ENCODE results near the gene RNF224. TPM values are rescaled to one million over a fixed set of nuclear protein-coding genes. Genes with fewer than 3 reads are reported as not detected.

The RNF224 gene
- polyA plus RNA-seq, 1 donor (not counting 4 experiments of a cell fraction or from before 2014, with no cell fraction given): not detected

GRCh38 chr9:137277329-137278041 lies 50.2 kb downstream of the RNF224 start, which contains the start of gene TOR4A:
Gene TOR4A, plus strand, starts transcription at chr9:137277726. Its CDS starts 964 bp downstream, at chr9:137278690.
- peak within 1 kb of the TSS; percentile 43 for H3K27ac ChIP-seq (ENCODE audit: control insufficient read depth, insufficient read depth, low read length)
- peaks cover 3% of the 10 kb centered on the region for H3K27me3 ChIP-seq (ENCODE audit: control insufficient read depth, extremely low read depth, insufficient read depth, low read length)
- H3K79me2 ChIP-seq (ENCODE audit: control insufficient read depth, insufficient read depth, low read length): peaks cover 25% of the 10 kb centered on the region
- peak in 1 of 3 experiments; percentile 19 for TF ChIP-seq CTCF (optimal IDR thresholded peaks at IDR 0.05 in 1 of 3, IDR thresholded peaks at IDR 0.05 in 1 of 3, conservative IDR thresholded peaks at IDR 0.05 in 1 of 3; ENCODE audit: extremely low read depth in 1 of 3, insufficient read depth in 2 of 3, low read length in 3 of 3)
- no peak for TF ChIP-seq EZH2 (IDR thresholded peaks at IDR 0.05; ENCODE audit: low read length)
- H3K9me1 ChIP-seq (ENCODE audit: control insufficient read depth, extremely low read depth, insufficient read depth, low read length): no peaks in the 10 kb centered on the region
- H3K36me3 ChIP-seq (ENCODE audit: control insufficient read depth in 2 of 2, extremely low read depth in 1 of 2, insufficient read depth in 2 of 2, low read length in 2 of 2): peaks cover 9 to 10% of the 10 kb centered on the region in 2 experiments
- DNase-seq (ENCODE audit: low read depth, low spot score) (no peak), FAIRE-seq (no peak)
- H2AFZ ChIP-seq (ENCODE audit: control insufficient read depth, low read length): no peak within 1 kb of the TSS
- H3K9me3 ChIP-seq (ENCODE audit: control insufficient read depth, low read depth, low read length): no peaks in the 10 kb centered on the region
- peaks cover 23% of the 10 kb centered on the region for H3K4me1 ChIP-seq (ENCODE audit: control insufficient read depth, extremely low read depth, insufficient read depth, low read length)
- H3K4me3 ChIP-seq (ENCODE audit: control insufficient read depth in 2 of 3, extremely low read depth in 1 of 3, insufficient read depth in 2 of 3, low read depth in 1 of 3, low read length in 3 of 3): peak within 1 kb of the TSS; percentile 71 to 77 (median 74)
- dilution Hi-C loops (cut with MboI; ENCODE audit: extremely low pct_ligation_motif_present, low sequenced_read_pairs): no loop called here
- H4K20me1 ChIP-seq (ENCODE audit: control insufficient read depth, extremely low read depth, insufficient read depth, low read length): peaks cover 3% of the 10 kb centered on the region
- peak within 1 kb of the TSS; percentile 77 for H3K4me2 ChIP-seq (ENCODE audit: control insufficient read depth, extremely low read depth, insufficient read depth, low read depth, low read length)
- peak within 1 kb of the TSS; percentile 81 for H3K9ac ChIP-seq (ENCODE audit: control insufficient read depth, extremely low read depth, insufficient read depth, low read length)

- H3K36me3 ChIP-seq (ENCODE audit: control insufficient read depth in 2 of 2, extremely low read depth in 1 of 2, insufficient read depth in 2 of 2, low read length in 2 of 2): peaks cover 10 to 14% of the 10 kb centered on the region in 2 experiments
- H4K20me1 ChIP-seq (ENCODE audit: control insufficient read depth, extremely low read depth, insufficient read depth, low read length): peaks cover 3% of the 10 kb centered on the region
- H3K27ac ChIP-seq (ENCODE audit: control insufficient read depth, insufficient read depth, low read length): peak overlapping the region; percentile 43
- no peaks in the 10 kb centered on the region for H3K9me3 ChIP-seq (ENCODE audit: control insufficient read depth, low read depth, low read length)
- H3K4me3 ChIP-seq (ENCODE audit: control insufficient read depth in 2 of 3, extremely low read depth in 1 of 3, insufficient read depth in 2 of 3, low read depth in 1 of 3, low read length in 3 of 3): peak overlapping the region; percentile 71 to 77 (median 74)
- H3K79me2 ChIP-seq (ENCODE audit: control insufficient read depth, insufficient read depth, low read length): peaks cover 25% of the 10 kb centered on the region
- no peak overlapping the region for H2AFZ ChIP-seq (ENCODE audit: control insufficient read depth, low read length)
- DNase-seq (ENCODE audit: low read depth, low spot score) (no peak), FAIRE-seq (no peak)
- dilution Hi-C loops (cut with MboI; ENCODE audit: extremely low pct_ligation_motif_present, low sequenced_read_pairs): no loop called here
- H3K4me1 ChIP-seq (ENCODE audit: control insufficient read depth, extremely low read depth, insufficient read depth, low read length): peaks cover 21% of the 10 kb centered on the region
- peak overlapping the region; percentile 81 for H3K9ac ChIP-seq (ENCODE audit: control insufficient read depth, extremely low read depth, insufficient read depth, low read length)
- no peaks in the 10 kb centered on the region for H3K9me1 ChIP-seq (ENCODE audit: control insufficient read depth, extremely low read depth, insufficient read depth, low read length)
- TF ChIP-seq CTCF (optimal IDR thresholded peaks at IDR 0.05 in 1 of 3, IDR thresholded peaks at IDR 0.05 in 1 of 3, conservative IDR thresholded peaks at IDR 0.05 in 1 of 3; ENCODE audit: extremely low read depth in 1 of 3, insufficient read depth in 2 of 3, low read length in 3 of 3) (no peak), EZH2 (IDR thresholded peaks at IDR 0.05; ENCODE audit: low read length) (no peak)
- H3K27me3 ChIP-seq (ENCODE audit: control insufficient read depth, extremely low read depth, insufficient read depth, low read length): peaks cover 3% of the 10 kb centered on the region
- H3K4me2 ChIP-seq (ENCODE audit: control insufficient read depth, extremely low read depth, insufficient read depth, low read depth, low read length): peak overlapping the region; percentile 77
These were observed 50.9 kb downstream of the RNF224 start for GRCh38 chr9:137278061-137278701.

Other genes with a start within 250 kb of the RNF224 start
- gene PTGDS, start 250.0 kb upstream of the RNF224 start, polyA plus RNA-seq: not detected in 3 replicates
- not detected in 3 replicates for gene LCNL1, start 244.5 kb upstream of the RNF224 start, polyA plus RNA-seq
- gene PAXX, start 235.1 kb upstream of the RNF224 start, polyA plus RNA-seq: 11.2 to 14.6 TPM (median 13.6 TPM) in 3 replicates
- 5.5 to 36.0 TPM (median 9.4 TPM) in 3 replicates for gene CLIC3, start 230.9 kb upstream of the RNF224 start, polyA plus RNA-seq
- gene ABCA2, start 199.3 kb upstream of the RNF224 start, polyA plus RNA-seq: 1.3 to 4.2 TPM (median 1.4 TPM) in 3 replicates
- not detected in 3 replicates for gene FUT7, start 195.4 kb upstream of the RNF224 start, polyA plus RNA-seq
- 9.8 to 23.8 TPM (median 10.6 TPM) in 3 replicates for gene NPDC1, start 181.3 kb upstream of the RNF224 start, polyA plus RNA-seq
- 0.52 to 1.3 TPM (median 0.65 TPM) in 3 replicates for gene ENTPD2, start 173.4 kb upstream of the RNF224 start, polyA plus RNA-seq
- gene SAPCD2, start 156.9 kb upstream of the RNF224 start, polyA plus RNA-seq: 0.90 to 1.6 TPM (median 1.2 TPM) in 3 replicates
- gene UAP1L1, start 150.0 kb upstream of the RNF224 start, polyA plus RNA-seq: 2.7 to 4.3 TPM (median 4.3 TPM) in 3 replicates
- 31.4 to 48.2 TPM (median 34.3 TPM) in 3 replicates for gene MAN1B1, start 140.5 kb upstream of the RNF224 start, polyA plus RNA-seq
- gene DPP7, start 112.8 kb upstream of the RNF224 start, polyA plus RNA-seq: 29.7 to 93.1 TPM (median 35.3 TPM) in 3 replicates
- gene GRIN1, start 88.3 kb upstream of the RNF224 start, polyA plus RNA-seq: 0.03 to 0.26 TPM (median 0.03 TPM) in 3 replicates
- gene LRRC26, start 57.5 kb upstream of the RNF224 start, polyA plus RNA-seq: not detected in 3 replicates
- gene TMEM210, start 55.4 kb upstream of the RNF224 start, polyA plus RNA-seq: not detected in 3 replicates
- 11.9 to 24.0 TPM (median 13.8 TPM) in 3 replicates for gene ANAPC2, start 38.9 kb upstream of the RNF224 start, polyA plus RNA-seq
- gene SSNA1, start 38.8 kb upstream of the RNF224 start, polyA plus RNA-seq: 45.3 to 63.2 TPM (median 56.7 TPM) in 3 replicates
- gene TPRN, start 26.8 kb upstream of the RNF224 start, polyA plus RNA-seq: 1.1 to 2.2 TPM (median 1.6 TPM) in 3 replicates
- gene TMEM203, start 21.9 kb upstream of the RNF224 start, polyA plus RNA-seq: 22.3 to 36.7 TPM (median 29.2 TPM) in 3 replicates
- gene NDOR1, start 21.8 kb upstream of the RNF224 start, polyA plus RNA-seq: 3.9 to 6.0 TPM (median 5.5 TPM) in 3 replicates
- 0.15 to 0.19 TPM in 2 of 3 replicates, not detected in the other for gene RNF208, start 5.3 kb upstream of the RNF224 start, polyA plus RNA-seq
- gene CYSRT1, start 2.3 kb upstream of the RNF224 start, polyA plus RNA-seq: 0.80 to 1.8 TPM (median 1.2 TPM) in 3 replicates
- gene SLC34A3, start 3.4 kb downstream of the RNF224 start, polyA plus RNA-seq: 0.03 TPM in 1 of 3 replicates, not detected in the others
- gene TUBB4B, start 13.8 kb downstream of the RNF224 start, polyA plus RNA-seq: 390 to 693 TPM (median 440 TPM) in 3 replicates
- gene STPG3, start 23.8 kb downstream of the RNF224 start, polyA plus RNA-seq: not detected in 3 replicates
- gene NELFB, start 27.8 kb downstream of the RNF224 start, polyA plus RNA-seq: 25.1 to 40.2 TPM (median 35.0 TPM) in 3 replicates
- 5.8 to 9.8 TPM (median 7.8 TPM) in 3 replicates for gene TOR4A, start 50.2 kb downstream of the RNF224 start, polyA plus RNA-seq
- gene NRARP, start 74.8 kb downstream of the RNF224 start, polyA plus RNA-seq: 0.43 to 2.4 TPM (median 2.2 TPM) in 3 replicates
- gene EXD3, start 195.7 kb downstream of the RNF224 start, polyA plus RNA-seq: 1.5 to 5.4 TPM (median 1.9 TPM) in 3 replicates
- 0.07 to 0.33 TPM (median 0.09 TPM) in 3 replicates for gene NOXA1, start 195.9 kb downstream of the RNF224 start, polyA plus RNA-seq
- not detected in 3 replicates for gene ENTPD8, start 213.9 kb downstream of the RNF224 start, polyA plus RNA-seq
- gene NSMF, start 231.8 kb downstream of the RNF224 start, polyA plus RNA-seq: 29.5 to 46.6 TPM (median 33.1 TPM) in 3 replicates